Thoracic aorta (tissue), 2 donors: ENCODE data around the gene ACSS1. TPM values are rescaled to one million over a fixed set of nuclear protein-coding genes. Genes with fewer than 3 reads are reported as not detected.

ENCODE experiments used
- ATAC-seq: fragments of 150-250 bp; one replicate; pipeline ENCODE4 v1.8.0; 2017; ENCODE audit warnings: low read depth; ENCODE audit not compliant: insufficient number of reproducible peaks, low FRiP score
- DNase-seq: peaks from one replicate; pipeline ENCODE4 v3.0.0-alpha.2; 2020; ENCODE audit warnings: low spot score
- H3K27ac ChIP-seq, 2 donors: fragments of 200-600 bp; sonication (generic); 1 replicate in 1 of 2; 2 replicates in 1 of 2; pipeline ENCODE4 v1.5.1; 2016; ENCODE audit warnings: mild to moderate bottlenecking in 2 of 2, moderate library complexity in 2 of 2
- H3K27me3 ChIP-seq: fragments of 200-600 bp; sonication (generic); replicated peaks from 2 replicates; pipeline ENCODE4 v1.6.0; 2016; ENCODE audit warnings: mild to moderate bottlenecking; ENCODE audit not compliant: insufficient read depth
- H3K36me3 ChIP-seq: fragments of 200-600 bp; sonication (generic); one replicate; pipeline ENCODE4 v1.5.1; 2016
- H3K4me1 ChIP-seq, 2 donors: fragments of 200-600 bp; sonication (generic); 1 replicate in 1 of 2; 2 replicates in 1 of 2; pipeline versions ENCODE4 v1.5.1 to v1.6.0; 2016; ENCODE audit warnings: low read depth in 2 of 2, mild to moderate bottlenecking in 1 of 2; ENCODE audit not compliant: control insufficient read depth in 1 of 2
- H3K4me3 ChIP-seq: fragments of 200-600 bp; sonication (generic); 2 replicates; pipeline ENCODE4 v1.5.1; 2016; ENCODE audit warnings: mild to moderate bottlenecking
- H3K9me3 ChIP-seq: fragments of 200-600 bp; sonication (generic); 2 replicates; pipeline ENCODE4 v1.5.1; 2016
- total RNA-seq, 2 donors: library from RNA; depleted of rRNA; stranded (reverse); fragments of >200 nt; gene quantifications; one replicate each; pipeline versions ENCODE4 v1.1.0 to v1.2.3, GENCODE V29; 2016
- TF ChIP-seq, protein P1 (sequence below): fragments of 200-600 bp; sonication (generic); IDR thresholded peaks from one replicate; pipeline ENCODE4 v1.5.1; 2019; ENCODE audit warnings: antibody characterized with exemption

The ACSS1 gene
- total RNA-seq, 2 donors from 2014 or later = 26.0 to 31.7 TPM

GRCh38 chr20:25090492-25091429, 32.8 kb upstream of the ACSS1 start:
- no peak overlapping the region for H3K27ac ChIP-seq
- H3K4me1 ChIP-seq = no peaks in the 10 kb centered on the region
- ATAC-seq = no peak

DNA sequence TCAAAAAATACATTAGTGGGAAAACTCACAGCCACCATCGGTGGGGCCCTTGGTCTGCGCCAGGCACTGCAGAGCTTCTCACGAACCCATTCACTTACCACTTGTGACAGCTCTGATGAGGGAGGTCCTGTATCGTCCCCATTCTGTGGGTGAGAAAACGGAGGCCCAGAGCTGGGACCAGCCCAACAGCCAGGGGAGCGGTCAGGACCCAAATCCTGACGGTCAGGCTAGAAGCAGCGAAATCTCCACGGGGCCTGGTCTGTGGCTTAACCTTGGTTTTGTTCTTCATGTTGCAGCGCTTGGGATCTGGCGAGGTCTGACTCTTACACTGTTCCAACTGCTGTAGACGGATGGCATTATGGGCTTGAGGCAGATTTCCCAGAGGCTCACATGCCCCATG, 31.7 kb upstream of the ACSS1 start:
- no peak overlapping the region for H3K27ac ChIP-seq
- no peak for DNase-seq
- peaks cover 5% of the 10 kb centered on the region for H3K27me3 ChIP-seq
- TF ChIP-seq, protein P1, sequence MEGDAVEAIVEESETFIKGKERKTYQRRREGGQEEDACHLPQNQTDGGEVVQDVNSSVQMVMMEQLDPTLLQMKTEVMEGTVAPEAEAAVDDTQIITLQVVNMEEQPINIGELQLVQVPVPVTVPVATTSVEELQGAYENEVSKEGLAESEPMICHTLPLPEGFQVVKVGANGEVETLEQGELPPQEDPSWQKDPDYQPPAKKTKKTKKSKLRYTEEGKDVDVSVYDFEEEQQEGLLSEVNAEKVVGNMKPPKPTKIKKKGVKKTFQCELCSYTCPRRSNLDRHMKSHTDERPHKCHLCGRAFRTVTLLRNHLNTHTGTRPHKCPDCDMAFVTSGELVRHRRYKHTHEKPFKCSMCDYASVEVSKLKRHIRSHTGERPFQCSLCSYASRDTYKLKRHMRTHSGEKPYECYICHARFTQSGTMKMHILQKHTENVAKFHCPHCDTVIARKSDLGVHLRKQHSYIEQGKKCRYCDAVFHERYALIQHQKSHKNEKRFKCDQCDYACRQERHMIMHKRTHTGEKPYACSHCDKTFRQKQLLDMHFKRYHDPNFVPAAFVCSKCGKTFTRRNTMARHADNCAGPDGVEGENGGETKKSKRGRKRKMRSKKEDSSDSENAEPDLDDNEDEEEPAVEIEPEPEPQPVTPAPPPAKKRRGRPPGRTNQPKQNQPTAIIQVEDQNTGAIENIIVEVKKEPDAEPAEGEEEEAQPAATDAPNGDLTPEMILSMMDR = no peak
- H3K36me3 ChIP-seq = no peaks in the 10 kb centered on the region
- no peak for ATAC-seq
- H3K4me1 ChIP-seq = peaks cover 0 to 2% of the 10 kb centered on the region in 2 donors
- H3K9me3 ChIP-seq = no peaks in the 10 kb centered on the region
- no peak overlapping the region for H3K4me3 ChIP-seq

More at GRCh38 chr20:25090492-25091429, 32.8 kb upstream of the ACSS1 start:
- no peak for DNase-seq
- Histone ChIP-seq H3K36me3 (no peaks in the 10 kb centered on the region), H3K27me3 (peaks cover 5% of the 10 kb centered on the region), H3K4me3 (no peak overlapping the region), H3K9me3 (no peaks in the 10 kb centered on the region)
- TF ChIP-seq, protein P1 = no peak

- Histone ChIP-seq H3K36me3 (no peaks in the 10 kb centered on the region), H3K9me3 (no peaks in the 10 kb centered on the region), H3K4me1 (peaks cover 0 to 7% of the 10 kb centered on the region in 2 donors), H3K4me3 (no peak overlapping the region), H3K27me3 (peaks cover 5% of the 10 kb centered on the region), H3K27ac (no peak overlapping the region)
- ATAC-seq (no peak), DNase-seq (no peak)
- TF ChIP-seq, protein P1 = no peak
These were observed 31.2 kb upstream of the ACSS1 start for GRCh38 chr20:25089096-25089495.

- no peaks in the 10 kb centered on the region for H3K36me3 ChIP-seq
- H3K27ac ChIP-seq = no peak overlapping the region
- peaks cover 5% of the 10 kb centered on the region for H3K27me3 ChIP-seq
- no peak overlapping the region for H3K4me3 ChIP-seq
- TF ChIP-seq, protein P1 = no peak
- no peaks in the 10 kb centered on the region for H3K9me3 ChIP-seq
- H3K4me1 ChIP-seq = peaks cover 0 to 15% of the 10 kb centered on the region in 2 donors
- ATAC-seq = no peak
- DNase-seq = no peak
These were observed 30.3 kb upstream of the ACSS1 start for GRCh38 chr20:25088267-25088666.

DNA sequence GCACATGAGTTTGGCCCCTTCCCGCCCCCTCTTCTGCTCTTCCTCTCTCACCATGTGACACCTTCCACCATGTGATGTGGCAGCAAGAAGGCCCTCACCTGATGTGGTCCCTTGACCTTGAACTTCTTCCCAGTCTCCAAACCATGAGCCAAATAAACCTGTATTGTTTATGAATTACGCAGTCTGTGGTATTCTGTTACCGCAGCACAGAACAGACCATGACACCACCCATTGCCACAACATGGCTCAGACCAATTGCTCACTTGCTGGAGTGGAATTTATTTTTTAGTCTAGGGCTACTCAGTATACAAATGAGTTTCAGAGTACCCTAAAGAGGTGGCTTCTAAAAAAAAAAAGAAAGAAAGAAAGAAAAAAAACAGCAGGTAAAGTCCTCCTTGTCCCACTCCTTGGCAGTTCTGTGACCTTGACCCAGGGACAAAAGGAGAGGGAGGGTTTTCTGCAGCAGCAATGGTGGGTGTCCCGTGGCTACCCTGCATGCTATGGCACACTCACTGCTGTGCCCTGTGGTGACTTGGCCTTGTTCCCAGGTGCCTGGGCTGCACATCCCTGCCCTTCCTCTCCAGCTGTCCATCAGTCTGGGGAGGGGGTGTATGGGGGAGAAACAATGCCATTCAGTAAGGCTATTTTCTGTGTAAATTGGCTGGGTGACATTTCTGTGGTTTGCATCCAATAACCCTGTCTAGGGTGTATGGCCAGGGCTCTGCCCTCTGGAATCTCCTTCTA, 29.4 kb upstream of the ACSS1 start:
- H3K9me3 ChIP-seq = no peaks in the 10 kb centered on the region
- H3K4me1 ChIP-seq = peaks cover 0 to 18% of the 10 kb centered on the region in 2 donors
- ATAC-seq (no peak), DNase-seq (no peak)
- TF ChIP-seq, protein P1 = no peak
- no peak overlapping the region for H3K4me3 ChIP-seq
- H3K36me3 ChIP-seq = no peaks in the 10 kb centered on the region
- H3K27ac ChIP-seq = no peak overlapping the region
- H3K27me3 ChIP-seq = peaks cover 5% of the 10 kb centered on the region
